ENCODE results near the gene GANC. TPM values are rescaled to one million over a fixed set of nuclear protein-coding genes. Genes with fewer than 3 reads are reported as not detected.

The GANC gene
- total and polyA plus RNA-seq, 2 donors from 2014 or later: 11.3 to 40.4 TPM

DNA sequence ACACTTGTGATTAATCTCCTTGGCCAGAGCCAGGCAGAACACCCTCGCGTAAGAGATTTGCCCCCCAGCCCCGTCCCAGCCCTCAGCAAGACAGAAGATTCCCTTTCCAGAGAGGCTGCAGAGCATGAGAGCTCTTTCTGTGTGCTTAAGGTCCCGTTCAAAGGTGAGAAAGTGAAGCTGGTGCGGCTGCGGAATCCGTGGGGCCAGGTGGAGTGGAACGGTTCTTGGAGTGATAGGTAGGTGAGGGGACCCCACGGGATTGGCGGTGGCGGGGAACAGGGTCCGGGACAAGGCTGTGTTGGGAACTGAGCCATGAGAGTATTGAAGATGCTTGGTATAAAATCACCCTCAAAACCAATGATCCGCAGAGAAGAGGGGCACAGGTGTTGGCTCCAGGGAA lies 121.1 kb downstream of the GANC start:
- H3K27ac ChIP-seq (ENCODE audit: low read depth in 2 of 2, low read length in 2 of 2): peak overlapping the region in 1 of 2 donors; percentile 32
- no peak for DNase-seq
- H3K9me3 ChIP-seq (ENCODE audit: control insufficient read depth in 2 of 3, insufficient read depth in 1 of 3, low read length in 3 of 3): no peaks in the 10 kb centered on the region
- H3K27me3 ChIP-seq (ENCODE audit: control insufficient read depth, insufficient read depth, low read length): no peaks in the 10 kb centered on the region
- no peak overlapping the region for H3K9ac ChIP-seq (ENCODE audit: low read length in 3 of 3)
- H3K36me3 ChIP-seq (ENCODE audit: control insufficient read depth in 2 of 3, insufficient read depth in 3 of 3, low read length in 3 of 3): peaks cover 0 to 4% (median 0%) of the 10 kb centered on the region in 3 donors
- FAIRE-seq: no peak
- TF ChIP-seq, protein P1, sequence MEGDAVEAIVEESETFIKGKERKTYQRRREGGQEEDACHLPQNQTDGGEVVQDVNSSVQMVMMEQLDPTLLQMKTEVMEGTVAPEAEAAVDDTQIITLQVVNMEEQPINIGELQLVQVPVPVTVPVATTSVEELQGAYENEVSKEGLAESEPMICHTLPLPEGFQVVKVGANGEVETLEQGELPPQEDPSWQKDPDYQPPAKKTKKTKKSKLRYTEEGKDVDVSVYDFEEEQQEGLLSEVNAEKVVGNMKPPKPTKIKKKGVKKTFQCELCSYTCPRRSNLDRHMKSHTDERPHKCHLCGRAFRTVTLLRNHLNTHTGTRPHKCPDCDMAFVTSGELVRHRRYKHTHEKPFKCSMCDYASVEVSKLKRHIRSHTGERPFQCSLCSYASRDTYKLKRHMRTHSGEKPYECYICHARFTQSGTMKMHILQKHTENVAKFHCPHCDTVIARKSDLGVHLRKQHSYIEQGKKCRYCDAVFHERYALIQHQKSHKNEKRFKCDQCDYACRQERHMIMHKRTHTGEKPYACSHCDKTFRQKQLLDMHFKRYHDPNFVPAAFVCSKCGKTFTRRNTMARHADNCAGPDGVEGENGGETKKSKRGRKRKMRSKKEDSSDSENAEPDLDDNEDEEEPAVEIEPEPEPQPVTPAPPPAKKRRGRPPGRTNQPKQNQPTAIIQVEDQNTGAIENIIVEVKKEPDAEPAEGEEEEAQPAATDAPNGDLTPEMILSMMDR (IDR thresholded peaks at IDR 0.05; ENCODE audit: borderline replicate concordance, extremely low read depth, insufficient read depth): no peak
- H3K4me1 ChIP-seq (ENCODE audit: control insufficient read depth in 2 of 3, insufficient read depth in 2 of 3, low read depth in 1 of 3, low read length in 3 of 3): peaks cover 0 to 5% (median 0%) of the 10 kb centered on the region in 3 donors
- intact Hi-C loops (cut with DNase I): no loop called here
- H3K4me3 ChIP-seq (ENCODE audit: low read length in 3 of 3): no peak overlapping the region

DNA sequence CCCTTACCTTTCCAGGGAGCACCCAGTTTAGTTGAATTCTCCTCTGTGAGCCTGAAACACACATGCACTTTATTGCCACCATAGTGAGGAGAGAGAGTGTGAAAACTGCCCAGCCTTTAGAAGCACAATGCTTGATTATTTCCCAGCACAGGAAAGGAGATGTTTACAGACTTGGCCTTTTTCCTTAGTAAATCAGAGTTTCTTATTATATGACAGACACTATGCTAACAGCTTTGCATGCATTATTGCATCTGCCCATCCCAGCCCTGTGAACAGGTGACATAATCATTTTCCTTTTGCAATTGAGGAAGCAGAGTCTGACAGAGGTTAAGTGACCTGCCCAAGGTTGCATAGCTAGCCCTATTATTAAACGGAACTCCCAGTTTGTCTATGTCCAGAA lies 122.8 kb downstream of the GANC start:
- Histone ChIP-seq H3K9ac (ENCODE audit: low read length in 3 of 3) (no peak overlapping the region), H3K27ac (ENCODE audit: low read depth in 2 of 2, low read length in 2 of 2) (no peak overlapping the region), H3K4me3 (ENCODE audit: low read length in 3 of 3) (no peak overlapping the region), H3K36me3 (ENCODE audit: control insufficient read depth in 2 of 3, insufficient read depth in 3 of 3, low read length in 3 of 3) (peaks cover 0 to 8% (median 5%) of the 10 kb centered on the region in 3 donors), H3K4me1 (ENCODE audit: control insufficient read depth in 2 of 3, insufficient read depth in 2 of 3, low read depth in 1 of 3, low read length in 3 of 3) (peaks cover 0 to 5% (median 0%) of the 10 kb centered on the region in 3 donors), H3K9me3 (ENCODE audit: control insufficient read depth in 2 of 3, insufficient read depth in 1 of 3, low read length in 3 of 3) (no peaks in the 10 kb centered on the region), H3K27me3 (ENCODE audit: control insufficient read depth, insufficient read depth, low read length) (no peaks in the 10 kb centered on the region)
- no peak for DNase-seq
- FAIRE-seq: no peak
- intact Hi-C loops (cut with DNase I): no loop called here
- TF ChIP-seq, protein P1 (IDR thresholded peaks at IDR 0.05; ENCODE audit: borderline replicate concordance, extremely low read depth, insufficient read depth): no peak

DNA sequence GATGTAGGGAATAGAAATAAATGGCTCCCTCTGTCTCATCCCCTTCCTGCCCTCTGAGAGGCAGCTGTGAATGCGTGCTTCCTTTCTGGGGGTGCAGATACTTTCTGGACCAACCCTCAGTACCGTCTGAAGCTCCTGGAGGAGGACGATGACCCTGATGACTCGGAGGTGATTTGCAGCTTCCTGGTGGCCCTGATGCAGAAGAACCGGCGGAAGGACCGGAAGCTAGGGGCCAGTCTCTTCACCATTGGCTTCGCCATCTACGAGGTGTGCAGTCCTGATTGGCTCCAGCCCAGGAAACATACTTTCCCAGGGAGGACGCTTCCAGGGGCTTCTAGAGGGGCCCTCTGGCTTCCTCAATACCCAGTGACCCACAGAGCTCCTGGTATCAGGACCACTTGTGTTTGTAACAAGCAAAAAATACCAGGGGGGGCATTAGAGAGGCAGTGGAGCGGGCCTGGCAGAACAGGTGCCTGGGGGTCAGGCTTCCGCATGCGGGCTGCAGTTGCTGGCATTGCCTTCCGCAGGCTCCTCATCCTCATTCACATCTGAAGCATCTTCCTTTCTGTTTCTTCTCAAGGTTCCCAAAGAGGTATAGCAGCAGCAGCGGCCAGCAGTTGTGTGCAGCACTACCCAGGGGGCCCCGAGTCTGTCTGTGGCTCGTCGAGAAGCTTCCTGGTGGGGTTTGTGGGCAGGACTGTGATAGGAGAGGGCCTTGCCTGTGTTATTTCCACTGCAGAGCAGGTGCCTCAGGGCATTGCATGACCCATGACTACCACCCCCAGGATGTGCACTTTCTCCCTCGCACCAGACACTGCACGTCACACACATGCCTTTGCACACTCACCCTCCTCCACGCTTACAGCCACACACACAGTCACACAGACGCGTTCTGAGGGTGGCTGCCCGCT lies 128.8 kb downstream of the GANC start:
- Histone ChIP-seq H3K27ac (ENCODE audit: low read depth in 2 of 2, low read length in 2 of 2) (no peak overlapping the region), H3K4me3 (ENCODE audit: low read length in 3 of 3) (no peak overlapping the region), H3K36me3 (ENCODE audit: control insufficient read depth in 2 of 3, insufficient read depth in 3 of 3, low read length in 3 of 3) (peaks cover 0 to 14% (median 13%) of the 10 kb centered on the region in 3 donors), H3K4me1 (ENCODE audit: control insufficient read depth in 2 of 3, insufficient read depth in 2 of 3, low read depth in 1 of 3, low read length in 3 of 3) (peaks cover 0 to 4% (median 3%) of the 10 kb centered on the region in 3 donors), H3K9me3 (ENCODE audit: control insufficient read depth in 2 of 3, insufficient read depth in 1 of 3, low read length in 3 of 3) (no peaks in the 10 kb centered on the region), H3K9ac (ENCODE audit: low read length in 3 of 3) (no peak overlapping the region), H3K27me3 (ENCODE audit: control insufficient read depth, insufficient read depth, low read length) (no peaks in the 10 kb centered on the region)
- DNase-seq (no peak), FAIRE-seq (no peak)
- intact Hi-C loops (cut with DNase I): no loop called here
- TF ChIP-seq, protein P1 (IDR thresholded peaks at IDR 0.05; ENCODE audit: borderline replicate concordance, extremely low read depth, insufficient read depth): no peak

Data from kidney (tissue), 14 donors.